Measurements from ENCODE around the gene GNAI2.

GRCh38 chr3:50287262-50287661 is 51.3 kb downstream of the GNAI2 start:
- TF ChIP-seq CTCF (IDR thresholded peaks at IDR 0.05; ENCODE audit: extremely low read depth in 1 of 2, insufficient read depth in 1 of 2, low read depth in 1 of 2, low read length in 2 of 2) (no peak), MAX (IDR thresholded peaks at IDR 0.05; ENCODE audit: insufficient read depth, insufficient read length) (no peak), EZH2 (IDR thresholded peaks at IDR 0.05; ENCODE audit: borderline replicate concordance, low read depth, low read length, severe bottlenecking) (no peak)

Measured in endothelial cell of umbilical vein (primary cell).